ENCODE data around the gene ST3GAL5.
A peak's percentile ranks its signal among the peaks of the same experiment; 100 is the strongest.
"Not testable (repeated sequence)": the region's sequence is repeated elsewhere in the genome, so short reads cannot be mapped to it uniquely, and the experiment has no call there.

Gene ST3GAL5

GRCh38 chr2:85893428-85894258 lies 4.9 kb upstream of the ST3GAL5 start:
- peak; percentile 94 for DNase-seq

DNA sequence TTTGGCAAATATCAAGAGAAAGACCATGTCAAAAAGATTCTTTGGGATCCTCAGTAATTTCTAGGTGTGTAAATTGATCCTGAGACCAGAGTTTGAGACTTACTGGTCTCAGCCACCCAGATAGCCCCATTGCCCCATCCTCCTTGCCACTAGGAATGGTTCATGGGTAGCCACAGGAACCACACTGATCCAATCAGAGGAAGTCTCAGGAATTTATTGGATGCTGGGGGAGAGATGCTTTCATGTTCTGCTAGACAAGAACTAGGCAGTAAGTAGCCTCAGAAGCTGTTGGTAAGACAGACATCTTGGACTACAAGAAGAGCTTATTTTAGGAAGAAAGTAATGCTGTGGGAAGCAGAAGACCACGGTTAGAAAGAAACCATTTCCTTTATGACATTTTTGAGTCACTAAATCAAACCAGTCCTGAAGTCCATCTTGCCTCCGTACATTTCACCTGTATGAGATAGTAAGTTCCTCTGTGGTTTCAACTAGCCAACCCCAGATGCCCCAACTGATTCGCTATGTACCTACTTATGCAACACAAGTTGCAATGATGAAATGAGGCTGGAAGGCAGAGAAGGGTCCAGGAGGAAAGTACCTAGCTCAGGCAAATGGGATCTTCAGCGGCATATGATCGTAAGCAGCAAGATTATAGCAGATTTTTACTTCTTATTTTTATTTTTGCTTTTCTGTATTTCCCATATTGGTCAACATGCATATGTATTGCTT lies 3.6 kb upstream of the ST3GAL5 start:
- no peak for DNase-seq

DNA sequence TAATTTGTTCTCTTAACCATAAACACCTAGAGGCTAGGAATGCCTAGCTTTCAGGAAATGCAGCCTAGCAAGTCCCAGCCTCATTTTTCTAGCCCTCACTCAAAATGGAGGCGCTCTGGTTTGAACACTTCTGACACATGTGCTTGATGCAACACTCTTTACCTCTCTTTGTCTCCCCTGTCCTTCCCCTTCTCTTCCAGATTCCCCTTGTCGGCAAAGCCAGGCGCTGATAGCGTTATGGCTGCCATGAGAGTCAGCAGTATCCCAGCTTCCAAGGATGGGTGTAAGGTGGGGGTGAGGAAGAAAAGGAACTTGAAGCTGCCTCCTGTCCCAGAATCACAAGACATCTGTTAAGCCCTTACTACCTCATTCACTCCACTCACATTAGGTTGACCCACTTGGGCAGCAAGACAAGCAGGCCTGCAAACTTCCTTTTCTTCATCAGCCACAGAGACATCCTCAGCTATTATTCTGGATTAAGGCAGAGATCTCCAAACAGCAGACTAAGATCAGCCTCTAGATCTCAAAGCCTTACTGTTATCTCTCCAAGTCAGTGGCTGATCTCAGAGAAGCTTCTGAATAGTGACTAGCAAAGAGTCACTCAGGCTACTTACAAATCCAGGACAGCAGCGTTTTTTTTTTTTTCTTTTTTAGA lies 1.9 kb upstream of the ST3GAL5 start:
- no peak for DNase-seq

- no peak for DNase-seq
These were observed 964 bp upstream of the ST3GAL5 start for GRCh38 chr2:85889627-85890281.

DNA sequence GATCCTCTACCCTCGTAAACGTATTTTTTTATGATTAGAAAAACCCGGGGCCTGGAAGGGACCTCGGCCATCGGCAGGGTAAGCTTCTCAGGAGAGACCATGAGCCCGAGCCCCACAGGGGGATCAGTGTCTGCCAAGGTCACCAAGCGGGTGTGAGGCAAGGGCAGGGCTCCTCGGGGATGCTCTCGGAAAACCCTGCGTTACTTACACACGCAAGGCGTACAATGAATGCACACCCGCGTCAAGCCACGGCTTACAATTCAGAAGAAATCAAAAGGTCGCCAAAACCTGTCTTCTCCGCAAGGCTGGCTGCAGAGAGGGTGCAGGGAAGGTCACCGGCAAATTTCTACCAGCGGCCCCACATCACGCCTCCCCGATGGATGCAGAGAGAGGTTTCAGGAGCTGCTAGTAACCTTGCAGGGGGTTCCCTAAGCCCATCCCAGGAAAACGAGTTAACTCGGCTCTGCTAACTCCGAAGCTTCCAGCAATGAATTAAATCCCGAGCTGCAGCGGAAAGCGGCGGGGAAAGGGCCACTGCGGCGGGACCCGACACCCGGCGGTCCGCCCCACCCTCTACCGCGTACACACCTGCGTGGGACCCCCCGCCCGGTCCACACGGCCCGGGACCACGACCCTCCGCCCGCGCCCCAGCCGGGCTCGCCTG lies 638 bp downstream of the ST3GAL5 start:
- DNase-seq, result no peak

DNA sequence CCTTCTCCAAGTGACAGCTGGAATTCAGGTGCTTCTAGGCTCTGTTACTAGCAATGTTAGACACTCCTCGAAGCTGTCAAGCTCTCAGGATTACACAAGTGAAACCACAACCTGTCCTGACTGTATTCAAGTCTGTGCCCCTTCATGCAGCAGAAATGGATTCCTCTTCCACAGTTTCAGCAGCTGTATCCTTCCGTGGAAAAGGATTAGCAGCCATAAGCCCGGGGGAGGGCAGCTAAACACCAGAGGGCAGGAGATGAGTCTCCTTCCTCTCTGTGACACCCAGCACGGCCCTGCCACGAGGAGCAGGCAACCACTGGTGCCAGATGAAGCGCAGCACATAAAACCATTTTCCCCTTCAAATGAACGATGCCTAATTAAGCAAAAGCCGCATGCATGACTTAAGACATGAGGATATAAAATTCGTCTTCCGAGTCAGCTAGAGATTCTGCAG lies 1.2 kb downstream of the ST3GAL5 start:
- peak; percentile 35 for DNase-seq

- DNase-seq, result peak; percentile 96
These were observed 2.2 kb downstream of the ST3GAL5 start for GRCh38 chr2:85886590-85886989.

GRCh38 chr2:85886141-85886540 lies 2.6 kb downstream of the ST3GAL5 start:
- no peak for DNase-seq

DNA sequence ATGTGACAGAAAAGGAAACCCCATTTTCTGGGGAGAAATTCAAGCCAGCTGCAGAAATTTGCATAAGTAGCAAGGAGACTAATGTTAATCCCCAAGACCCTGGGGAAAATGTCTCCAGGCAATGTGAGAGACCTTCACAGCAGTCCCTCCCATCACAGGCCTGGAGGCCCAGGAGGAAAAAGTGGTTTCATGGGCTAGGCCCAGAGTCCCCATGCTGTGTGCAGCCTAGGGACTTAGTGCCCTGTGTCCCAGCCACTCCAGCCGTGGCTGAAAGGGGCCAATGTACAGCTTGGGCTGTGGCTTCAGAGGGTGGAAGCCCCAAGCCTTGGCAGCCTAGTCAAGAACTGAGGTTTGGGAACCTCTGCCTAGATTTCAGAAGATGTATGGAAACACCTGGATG lies 7.0 kb downstream of the ST3GAL5 start:
- not testable (repeated sequence) for DNase-seq

DNA sequence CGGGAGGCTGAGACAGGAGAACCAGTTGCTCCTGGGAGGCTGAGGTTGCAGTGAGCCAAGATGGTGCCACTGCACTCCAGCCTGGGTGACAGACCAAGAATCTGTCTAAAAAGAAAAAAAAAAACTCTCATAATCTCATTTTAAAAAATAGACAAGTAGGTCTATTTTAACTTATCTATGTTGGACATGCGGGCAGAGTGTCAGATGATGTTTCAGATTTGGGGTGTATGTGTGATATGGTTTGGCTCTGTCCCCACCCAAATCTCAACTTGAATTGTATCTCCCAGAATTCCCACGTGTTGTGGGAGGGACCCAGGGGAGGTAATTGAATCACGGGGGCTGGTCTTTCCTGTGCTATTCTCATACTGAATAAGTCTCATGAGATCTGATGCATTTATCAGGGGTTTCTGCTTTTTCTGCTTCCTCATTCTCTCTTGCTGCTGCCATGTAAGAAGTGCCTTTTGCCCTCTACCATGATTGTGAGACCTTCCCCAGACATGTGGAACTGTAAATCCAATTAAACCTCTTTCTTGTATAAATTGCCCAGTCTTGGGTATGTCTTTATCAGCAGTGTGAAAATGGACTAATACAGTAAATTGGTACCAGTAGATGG lies 8.0 kb downstream of the ST3GAL5 start:
- not testable (repeated sequence) for DNase-seq

- peak; percentile 32 for DNase-seq
These were observed 9.9 kb downstream of the ST3GAL5 start for GRCh38 chr2:85878719-85879370.

DNA sequence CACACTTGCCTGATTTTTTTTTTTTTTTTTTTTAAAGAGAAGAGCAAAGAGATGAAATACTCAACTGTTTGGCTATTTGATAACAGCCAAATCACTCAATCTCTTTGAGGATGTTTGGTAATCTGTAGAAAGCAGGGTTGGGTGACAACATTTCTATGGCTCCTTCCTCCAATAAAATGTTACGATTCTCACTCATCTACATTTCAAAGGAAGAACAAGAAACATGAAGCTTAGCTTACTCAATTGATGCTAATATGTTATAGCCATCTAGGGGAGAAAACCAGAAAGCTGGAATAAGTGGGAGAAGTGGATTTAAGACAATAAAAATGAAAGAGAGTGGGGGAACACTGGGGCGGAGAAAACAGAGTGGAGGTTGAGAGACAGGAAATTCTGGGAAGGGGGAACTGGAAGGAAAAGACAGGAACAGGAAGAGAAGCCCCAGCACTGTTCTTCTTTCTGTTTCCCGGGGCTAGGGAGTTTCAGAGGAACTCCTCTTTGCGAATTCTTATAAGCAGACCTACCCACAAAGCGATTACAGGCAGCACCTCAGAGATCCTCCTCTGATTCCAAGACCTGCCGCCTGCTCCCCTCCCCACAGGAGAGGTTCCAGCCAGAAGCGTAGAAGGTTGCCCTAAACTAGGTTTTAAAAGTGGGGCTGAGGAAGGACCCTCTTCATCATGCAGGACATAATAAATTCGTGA lies 13.3 kb downstream of the ST3GAL5 start:
- no peak for DNase-seq

DNA sequence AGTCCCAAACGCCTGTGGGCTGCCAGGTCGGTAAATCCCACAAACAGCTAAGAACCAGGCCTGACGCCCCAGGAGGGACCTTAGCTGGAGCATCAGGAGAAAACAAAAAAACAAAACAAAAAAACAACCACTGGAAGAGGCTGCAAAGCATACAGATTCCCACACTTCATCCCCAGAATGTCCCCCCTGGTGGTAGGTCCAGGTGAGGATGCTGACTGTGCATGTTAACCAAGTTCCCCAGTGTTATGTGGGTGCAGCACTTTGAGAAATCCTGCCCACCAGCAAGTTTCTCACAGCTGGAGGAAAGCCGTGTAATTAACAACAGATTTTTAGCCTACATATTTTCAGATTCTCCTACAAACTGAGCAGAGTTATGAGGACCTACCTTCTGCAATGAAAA lies 15.1 kb downstream of the ST3GAL5 start:
- peak; percentile 45 for DNase-seq

DNA sequence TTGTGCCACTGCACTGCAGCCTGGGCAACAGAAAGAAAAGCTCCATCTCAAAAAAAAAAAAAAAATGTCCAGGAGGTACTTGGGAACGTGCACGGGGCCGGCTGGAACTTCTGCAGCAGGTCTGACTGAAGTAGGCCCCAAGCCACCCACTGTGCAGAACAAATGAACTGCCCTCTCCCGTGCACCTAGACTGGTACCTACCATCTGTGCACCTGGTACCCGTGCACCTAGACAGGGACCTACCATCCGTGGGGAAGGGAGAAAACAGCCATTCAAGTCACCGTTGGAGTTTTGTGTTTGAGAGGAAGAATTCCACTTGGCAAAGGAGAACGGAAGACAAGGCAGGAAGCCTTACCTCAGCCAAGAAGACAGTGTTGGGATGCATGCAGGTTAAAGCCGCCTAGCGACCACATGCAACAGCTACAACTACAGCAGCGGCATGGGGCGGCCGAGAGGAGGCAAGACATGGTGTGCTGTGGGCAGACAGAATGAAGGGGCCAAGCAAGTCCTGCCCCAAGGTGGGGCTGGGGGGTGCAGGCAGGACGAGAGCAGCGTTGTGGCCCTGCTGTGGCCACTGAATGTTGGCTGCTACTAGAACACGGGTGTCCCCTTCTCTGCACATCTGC lies 16.1 kb downstream of the ST3GAL5 start:
- no peak for DNase-seq

- DNase-seq, result no peak
These were observed 17.2 kb downstream of the ST3GAL5 start for GRCh38 chr2:85871494-85872164.

DNA sequence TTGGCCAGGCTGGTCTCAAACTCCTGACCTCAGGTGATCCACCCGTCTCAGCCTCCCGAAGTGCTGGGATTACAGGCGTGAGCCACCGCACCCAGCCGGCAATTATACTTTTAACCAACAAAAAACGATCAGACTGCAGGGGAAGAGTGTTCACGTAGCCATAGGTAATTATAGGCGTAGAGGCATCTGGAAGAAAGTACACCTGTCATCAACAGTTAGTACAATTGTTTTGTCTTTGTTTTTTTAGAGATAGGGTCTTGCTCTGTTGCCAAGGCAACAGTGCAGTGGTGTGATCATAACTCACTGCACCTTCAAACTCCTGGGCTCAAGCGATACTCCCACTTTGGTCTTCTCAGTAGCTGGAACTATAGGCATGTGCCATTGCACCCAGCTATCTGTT lies 20.0 kb downstream of the ST3GAL5 start:
- DNase-seq, result no peak

GRCh38 chr2:85867556-85868292 lies 21.1 kb downstream of the ST3GAL5 start:
- DNase-seq, result no peak

DNA sequence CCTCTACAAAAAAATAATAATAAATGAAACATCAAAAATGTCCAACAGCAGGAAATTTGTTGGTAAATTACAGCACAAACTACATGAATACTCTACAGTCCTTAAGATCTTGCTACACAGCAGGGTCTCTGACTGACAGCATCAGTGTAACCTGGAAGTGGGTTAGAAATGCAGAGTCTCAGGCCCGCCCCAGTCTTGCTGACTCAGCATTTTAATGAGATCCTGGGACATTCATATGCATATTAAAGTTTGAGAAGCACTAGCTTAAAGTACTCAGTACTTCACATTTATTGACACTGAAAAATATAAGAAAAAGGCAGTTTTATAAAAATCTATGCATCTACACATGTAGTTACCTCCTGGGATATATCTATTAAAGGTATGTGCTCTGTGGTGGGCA lies 21.7 kb downstream of the ST3GAL5 start:
- no peak for DNase-seq

DNA sequence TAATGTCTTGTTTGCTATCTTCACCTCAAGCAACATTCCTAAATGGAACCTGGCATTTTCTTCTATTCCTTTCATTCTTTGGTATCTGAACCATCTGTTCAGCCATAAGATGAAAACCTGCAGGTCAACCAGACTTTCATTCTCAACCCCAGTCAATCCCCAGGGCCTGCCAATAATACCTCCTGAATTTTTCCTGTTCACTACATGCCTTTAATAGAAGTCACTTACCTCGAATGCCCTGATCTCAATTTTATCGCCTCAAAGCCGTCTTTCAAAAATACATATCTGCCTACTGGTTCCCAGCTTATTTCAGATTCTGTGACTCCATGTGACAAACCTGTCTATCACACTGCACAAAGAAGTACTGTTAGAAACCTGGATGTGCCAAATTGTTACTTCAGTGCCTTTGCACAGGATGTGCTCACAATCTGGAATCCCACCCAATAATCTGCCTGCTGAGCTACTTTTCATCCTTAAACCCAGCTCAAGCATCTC lies 22.6 kb downstream of the ST3GAL5 start:
- no peak for DNase-seq

All from fibroblast of upper back skin (primary cell).